Activated gamma-delta T cell treated with Interleukin-2 at 50 U/mL for 16 hours (primary cell): Measurements from ENCODE around the gene ART4.

Source experiments
- DNase-seq: peaks from one replicate; pipeline ENCODE4 v3.0.0-alpha.2; 2020

The ART4 gene

DNA sequence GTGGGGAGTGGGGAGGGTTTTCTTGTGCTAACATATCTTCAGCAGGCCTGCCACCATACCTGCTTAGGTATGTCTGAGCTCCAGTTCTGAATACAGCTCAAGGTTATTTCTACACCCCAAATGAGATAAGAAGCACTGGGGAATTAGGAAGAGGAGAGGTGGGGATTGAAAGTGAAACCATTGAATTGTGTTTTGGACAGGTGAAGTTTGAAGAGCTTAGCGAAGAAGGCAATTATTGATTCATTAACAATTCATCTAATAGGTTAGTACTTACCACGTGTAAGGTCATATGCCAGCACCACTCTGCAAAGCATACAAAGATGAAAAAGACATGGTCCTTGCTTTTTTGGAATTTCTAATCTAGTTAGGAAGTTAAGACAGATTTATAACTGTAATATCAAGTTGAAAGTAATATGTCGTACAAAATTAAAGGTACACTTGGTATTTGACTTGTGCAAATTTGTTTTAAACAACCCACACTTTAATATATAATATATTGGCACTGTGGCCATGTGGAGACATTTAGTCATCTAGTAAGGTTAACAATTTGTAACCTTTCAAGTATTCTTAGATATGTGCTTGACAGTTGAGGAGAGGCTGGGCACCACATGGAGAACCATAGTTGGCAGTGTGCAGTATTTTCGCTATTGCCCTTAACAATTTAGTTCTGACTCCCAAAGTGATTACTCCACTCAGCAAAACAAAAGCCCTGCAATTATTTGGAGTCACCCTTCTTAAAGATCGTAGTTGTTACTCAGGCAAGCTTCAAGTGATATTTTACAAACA is 33.0 kb downstream of the ART4 start:
- no peak for DNase-seq

DNA sequence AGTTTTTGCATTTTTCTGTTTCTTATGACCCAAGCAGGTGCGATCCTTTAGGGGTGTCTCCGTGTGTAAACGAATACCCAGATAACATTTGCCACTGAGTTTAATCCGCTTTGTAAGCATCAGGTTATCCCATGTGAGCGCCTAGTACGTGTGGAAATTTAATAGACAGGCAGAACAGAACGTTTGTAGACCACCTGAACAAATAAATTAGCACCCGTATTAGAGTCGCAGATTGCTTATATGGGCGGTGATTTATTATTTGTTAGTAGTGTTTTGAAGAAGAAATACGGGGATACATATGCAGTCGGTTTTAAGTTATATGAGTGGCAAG is 39.5 kb downstream of the ART4 start:
- DNase-seq: no peak

DNA sequence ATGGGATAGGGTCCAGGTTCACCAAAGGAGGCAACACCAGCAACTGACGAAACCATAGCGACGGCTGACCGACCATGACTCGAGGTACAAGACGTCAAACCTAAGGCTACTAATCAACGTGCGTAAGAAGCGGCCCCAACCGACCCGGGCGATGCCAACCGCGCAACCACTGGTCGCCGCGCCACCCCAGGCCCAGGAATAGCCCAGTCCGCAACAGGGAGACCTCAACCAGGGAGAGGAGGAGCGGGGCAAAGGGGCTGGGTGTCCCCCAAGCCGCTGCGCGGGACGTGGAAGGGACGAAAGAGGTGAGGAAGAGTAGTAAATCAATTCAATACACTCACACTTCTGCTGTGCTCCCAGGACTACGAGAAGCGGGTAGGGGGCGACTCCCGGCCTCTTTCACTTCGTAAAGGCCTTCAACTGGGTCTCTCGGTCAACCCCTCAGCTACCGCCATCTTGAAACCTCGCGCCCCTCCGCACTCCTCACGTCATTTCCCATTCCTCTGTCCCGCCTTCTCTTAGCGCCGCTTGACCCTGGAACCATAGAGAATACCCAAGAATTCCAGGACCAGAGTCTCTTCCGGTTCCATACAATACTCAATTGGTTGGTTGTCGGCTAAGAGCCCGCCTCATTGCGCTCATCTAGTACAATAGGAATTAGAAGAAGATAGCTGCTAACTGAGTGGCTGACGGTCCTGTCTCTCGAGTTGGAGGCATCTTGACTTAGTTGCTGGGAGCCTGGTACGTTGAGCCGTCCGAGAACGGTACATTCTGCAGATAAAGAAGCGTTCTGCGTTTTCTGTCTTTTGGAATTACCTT is 40.1 kb downstream of the ART4 start, which contains the start of the genes C12orf60 and WBP11:
TSS of gene C12orf60 (plus strand) at position 660 of the 819 bp plus-strand sequence. CDS start 19,266 bp downstream, outside the sequence.
TSS of gene WBP11 (minus strand) at position 468 of the 819 bp plus-strand sequence. CDS start 2,095 bp downstream, outside the sequence.
- peak; percentile 84 for DNase-seq

DNA sequence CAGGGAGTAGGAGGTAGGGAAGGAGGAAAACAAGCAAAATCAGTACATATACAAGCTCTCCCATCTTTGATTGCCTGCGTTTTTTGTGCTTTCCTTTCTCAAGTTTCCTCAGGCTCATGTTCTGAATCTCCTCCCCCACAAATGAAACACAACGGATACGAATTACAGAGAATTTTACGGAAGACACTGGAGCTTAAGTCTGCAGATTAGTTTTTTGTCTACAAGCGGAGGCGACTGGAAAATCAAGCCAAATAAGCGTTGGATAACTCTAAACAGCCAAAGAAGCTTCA is 40.7 kb downstream of the ART4 start:
- DNase-seq: no peak

- no peak for DNase-seq
These were observed 41.1 kb downstream of the ART4 start for GRCh38 chr12:14802247-14802646.

GRCh38 chr12:14795028-14795448 is 48.3 kb downstream of the ART4 start:
- DNase-seq: no peak

DNA sequence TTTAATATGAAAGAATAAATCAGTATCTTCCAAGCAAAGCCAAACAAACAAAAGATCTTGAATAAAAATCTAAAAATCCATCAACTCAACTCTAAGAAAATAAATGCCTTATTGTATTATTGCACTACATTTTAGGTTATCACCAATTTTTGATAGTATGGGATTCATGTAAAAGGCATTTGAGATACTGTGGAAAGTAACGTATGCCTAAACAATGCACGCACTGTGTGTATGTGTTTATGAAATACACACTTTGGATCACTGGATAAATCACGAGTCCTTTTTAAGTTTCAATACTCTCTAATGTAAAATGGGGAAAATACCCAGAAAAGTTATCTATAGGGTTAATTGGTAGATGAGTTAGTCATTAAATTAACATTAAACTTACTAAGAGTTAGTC is 57.8 kb downstream of the ART4 start:
- DNase-seq: no peak

DNA sequence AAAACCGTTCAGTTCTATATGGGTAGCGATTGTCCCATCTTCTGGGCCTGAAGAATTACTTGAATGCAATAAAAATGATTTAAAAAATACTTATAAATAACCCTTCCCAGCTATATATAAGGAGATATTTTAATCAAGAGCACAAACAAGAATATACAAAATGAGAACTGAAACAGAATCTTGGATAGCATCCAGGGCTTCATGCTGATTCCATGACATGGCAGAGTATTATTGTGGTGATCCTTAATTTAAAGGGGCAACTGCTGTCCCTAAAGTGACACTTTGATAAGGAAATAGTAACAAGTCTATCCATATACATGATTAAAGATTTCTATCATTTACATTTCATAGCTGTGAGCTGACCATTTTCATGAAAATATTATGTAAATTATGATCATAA is 58.9 kb downstream of the ART4 start:
- DNase-seq: no peak

DNA sequence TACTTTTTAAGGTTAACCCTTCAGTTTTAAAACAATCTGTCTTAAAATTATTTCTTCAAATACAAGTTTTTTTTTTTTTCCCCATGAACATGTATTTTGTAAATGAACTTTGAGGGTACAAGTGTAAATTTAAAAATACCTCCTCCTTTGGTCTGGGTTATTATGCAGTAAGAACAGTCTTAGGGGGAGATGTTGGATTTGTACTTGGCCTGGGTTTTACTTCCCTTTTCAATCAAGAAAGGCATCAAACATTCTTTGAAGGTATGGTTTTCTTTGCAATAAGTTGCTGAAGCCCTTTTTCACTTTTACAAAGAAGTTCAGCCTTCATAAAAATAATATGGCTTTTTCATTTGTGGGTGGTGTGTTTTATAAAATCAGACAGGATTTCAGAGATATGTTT is 60.6 kb downstream of the ART4 start:
- DNase-seq: no peak

DNA sequence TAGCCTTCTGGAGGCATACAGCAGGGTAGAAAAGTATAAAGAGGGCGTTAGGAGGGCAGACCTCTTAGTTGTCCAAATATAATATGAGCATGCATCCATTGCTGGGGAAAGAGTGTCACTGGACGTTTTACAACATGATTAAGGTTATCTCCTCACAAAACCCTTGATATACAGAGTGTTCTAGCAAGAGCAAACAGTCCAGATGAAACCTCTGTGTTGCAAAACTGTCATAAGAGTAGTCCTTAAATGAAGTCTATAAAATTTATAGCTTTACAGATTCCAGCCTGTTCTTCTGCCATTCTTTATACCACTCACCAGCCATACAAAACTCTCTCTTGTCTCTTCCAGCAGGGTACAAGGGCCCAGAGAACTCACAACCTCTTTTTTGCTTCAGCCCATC is 61.8 kb downstream of the ART4 start:
- DNase-seq: no peak

GRCh38 chr12:14780859-14781258 is 62.5 kb downstream of the ART4 start:
- no peak for DNase-seq

- no peak for DNase-seq
These were observed 63.5 kb downstream of the ART4 start for GRCh38 chr12:14779834-14780233.

DNA sequence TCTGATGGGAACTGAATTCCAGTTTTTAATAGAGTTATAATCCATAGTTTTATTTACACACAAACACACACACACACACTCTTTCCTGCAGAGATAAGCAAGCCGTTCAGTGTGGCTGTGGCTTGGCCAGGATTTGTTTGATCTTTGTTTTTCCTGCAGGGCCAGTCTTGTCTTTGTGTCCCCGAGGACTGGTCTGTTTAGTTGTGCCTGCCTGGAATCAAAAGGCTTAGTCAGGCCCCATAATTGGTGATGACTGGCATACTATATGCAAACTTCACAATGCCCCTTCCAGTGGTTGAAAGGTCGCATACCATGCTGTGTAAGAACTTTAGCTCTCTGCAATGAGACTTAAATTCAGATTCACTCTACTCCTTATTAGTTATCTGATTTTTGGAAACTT is 66.1 kb downstream of the ART4 start:
- no peak for DNase-seq

- no peak for DNase-seq
These were observed 66.9 kb downstream of the ART4 start for GRCh38 chr12:14776236-14776961.

- DNase-seq: no peak
These were observed 67.7 kb downstream of the ART4 start for GRCh38 chr12:14775636-14775980.
